ENCODE measurements around the gene PIK3CD. TPM values are rescaled to one million over a fixed set of nuclear protein-coding genes. Genes with fewer than 3 reads are reported as not detected.

PIK3CD gene
- total RNA-seq, 2 donors from 2014 or later: 177 to 204 TPM

Other genes starting within 250 kb of the PIK3CD start
- gene SLC25A33, start 112.3 kb upstream of the PIK3CD start, total RNA-seq: 1 to 10 TPM; 3.7 to 4.9 TPM
- gene TMEM201, start 62.8 kb upstream of the PIK3CD start, total RNA-seq: 10 to 100 TPM; 10.5 to 14.0 TPM
- gene CLSTN1, start 172.2 kb downstream of the PIK3CD start, total RNA-seq: 10 to 100 TPM; 86.3 to 91.5 TPM